HEK293 (cell line): Measurements from ENCODE around the gene NRP2.

Experiments
- ATF2 ChIP-seq: fragments of 450-650 bp; formaldehyde crosslinking; IDR thresholded peaks from 2 replicates; pipeline ENCODE4 v1.5.1; 2016; ENCODE audit warnings: missing biosample characterization, missing genetic modification characterization, low read depth
- CTCF ChIP-seq: fragments of 450-650 bp; formaldehyde crosslinking; IDR thresholded peaks from 2 replicates; pipeline ENCODE4 v1.5.1; 2016; ENCODE audit warnings: missing biosample characterization, missing genetic modification characterization
- ZBTB49 ChIP-seq: fragments of 450-650 bp; formaldehyde crosslinking; IDR thresholded peaks from 2 replicates; pipeline ENCODE4 v1.5.1; 2016; ENCODE audit warnings: missing biosample characterization, missing genetic modification characterization, low read depth
- ZNF19 ChIP-seq: fragments of 450-650 bp; formaldehyde crosslinking; IDR thresholded peaks from 2 replicates; pipeline ENCODE4; 2016; ENCODE audit warnings: missing biosample characterization, missing genetic modification characterization, low read depth
- ZSCAN30 ChIP-seq: fragments of 450-650 bp; IDR thresholded peaks from 2 replicates; pipeline ENCODE4 v1.5.1; 2018; ENCODE audit warnings: missing biosample characterization, mild to moderate bottlenecking, missing genetic modification characterization, moderate library complexity

GRCh38 chr2:205682239-205682970 is at the start of gene NRP2:
- TF ChIP-seq CTCF (tag by site-specific recombination) (0 out of 2 replicates have a peak, but pooled peaks have one; percentile 17), ATF2 (no peak), ZNF19 (tag by site-specific recombination) (no peak), ZBTB49 (no peak), ZSCAN30 (tag by site-specific recombination) (0 out of 2 replicates have a peak, but pooled peaks have one; percentile 62)
